Right cardiac atrium (tissue), 5 donors: Measurements from ENCODE around the gene APLN. TPM values are rescaled to one million over a fixed set of nuclear protein-coding genes. Genes with fewer than 3 reads are reported as not detected.

Experiments used
- ATAC-seq, 2 donors: fragments of 200-7000 bp; cut with Tn5 transposase; one replicate each; pipeline versions ENCODE4 v1.8.0 to v1.9.1; 2020; ENCODE audit warnings: moderate library complexity in 2 of 2, mild to moderate bottlenecking in 1 of 2
- DNase-seq, 3 donors: peaks; one replicate each; pipeline ENCODE4 v3.0.0-alpha.2; 2020
- H3K27ac ChIP-seq: one replicate; pipeline ENCODE4 v1.5.1; 2013; ENCODE audit warnings: mild to moderate bottlenecking, low read length, control low read depth, moderate library complexity
- H3K27me3 ChIP-seq: one replicate; pipeline ENCODE4 v1.6.1; 2013; ENCODE audit not compliant: control insufficient read depth, insufficient read depth
- H3K4me1 ChIP-seq: one replicate; pipeline ENCODE4 v1.6.1; 2013; ENCODE audit warnings: low read length; ENCODE audit not compliant: control insufficient read depth, insufficient read depth
- H3K4me3 ChIP-seq: one replicate; pipeline ENCODE4 v1.5.1; 2013; ENCODE audit warnings: low read length, control low read depth
- H3K9me3 ChIP-seq: one replicate; pipeline ENCODE4 v1.6.1; 2013; ENCODE audit warnings: low read length; ENCODE audit not compliant: control insufficient read depth
- WGBS: extraction: QIAGEN DNeasy Blood & Tissue Kit; methylation state at CpG from one replicate; pipeline ENCODE4 v1.1.7; 2013; 5-methylcytosine and 5-hydroxymethylcytosine counted together
- intact Hi-C, 4 donors: fragments of 100-400 bp; cut with DNase I; formaldehyde crosslinking; loops; one replicate each; pipeline versions ENCODE4 v1.11.0 to v1.14.0; 2022 to 2023
- polyA plus RNA-seq: library from polyadenylated mRNA; stranded (reverse); fragments of 200-250 nt; gene quantifications from one replicate; pipeline ENCODE4 v1.2.3, GENCODE V29; 2013
- total RNA-seq, 4 donors: library from RNA; stranded (reverse); fragmentation: NEBNext Ultra II Directional; extraction: Animal tissue kit (Norgen Biotek cat#: 25700); gene quantifications; one replicate each; pipeline ENCODE4 v1.2.1, GENCODE V29; 2021
- donor health status: healthy with polysubstance abuse.
- donor health status: DM: no; HTN: yes; CAD: no.
- donor health status: DM: no; HTN: no; CAD: no.
- donor health status: DM: no; HTN: yes; CAD: no; lungs with severe emphysema.
- donor health status: DM: yes; HTN: yes; CAD: no.

The APLN gene
- total and polyA plus RNA-seq, 5 donors: 4.0 to 10.5 (median 7.0) TPM

GRCh38 chrX:129650183-129650689 is 4.5 kb downstream of the APLN start:
- no peak for ATAC-seq
- intact Hi-C loops: no loop called here
- 93% methylated on average over 3 of the region's 3 CpGs for WGBS

GRCh38 chrX:129649268-129650182 is 5.2 kb downstream of the APLN start:
- DNase-seq (no peak), ATAC-seq (no peak)
- Histone ChIP-seq H3K9me3 (no peaks in the 10 kb centered on the region), H3K27me3 (no peaks in the 10 kb centered on the region), H3K4me3 (no peak overlapping the region), H3K27ac (no peak overlapping the region), H3K4me1 (peaks cover 5% of the 10 kb centered on the region)
- WGBS: 84% methylated on average over 9 of the region's 9 CpGs
- intact Hi-C loops: no loop called here

More at GRCh38 chrX:129650183-129650689, 4.5 kb downstream of the APLN start:
- H3K27ac ChIP-seq: no peak overlapping the region
- no peaks in the 10 kb centered on the region for H3K9me3 ChIP-seq
- H3K27me3 ChIP-seq: no peaks in the 10 kb centered on the region
- DNase-seq: no peak
- H3K4me1 ChIP-seq: peaks cover 5% of the 10 kb centered on the region
- H3K4me3 ChIP-seq: no peak overlapping the region

GRCh38 chrX:129648514-129649267 is 6.1 kb downstream of the APLN start:
- ATAC-seq (no peak), DNase-seq (no peak)
- 90% methylated on average over 20 of the region's 20 CpGs for WGBS
- no peak overlapping the region for H3K27ac ChIP-seq
- no peaks in the 10 kb centered on the region for H3K27me3 ChIP-seq
- intact Hi-C loops: no loop called here
- H3K4me1 ChIP-seq: peaks cover 5% of the 10 kb centered on the region
- H3K9me3 ChIP-seq: no peaks in the 10 kb centered on the region
- no peak overlapping the region for H3K4me3 ChIP-seq

GRCh38 chrX:129647418-129648410 is 7.0 kb downstream of the APLN start:
- Histone ChIP-seq H3K9me3 (no peaks in the 10 kb centered on the region), H3K4me1 (peaks cover 5% of the 10 kb centered on the region), H3K27ac (no peak overlapping the region), H3K27me3 (no peaks in the 10 kb centered on the region), H3K4me3 (no peak overlapping the region)
- intact Hi-C loops: no loop called here
- 95% methylated on average over 14 of the region's 14 CpGs for WGBS
- no peak for DNase-seq
- no peak for ATAC-seq

GRCh38 chrX:129646566-129647417 is 8.0 kb downstream of the APLN start:
- intact Hi-C loops: no loop called here
- whole genome bisulfite sequencing: 78% methylated on average over 13 of the region's 13 CpGs
- peaks cover under 1% of the 10 kb centered on the region for H3K4me1 ChIP-seq
- H3K27me3 ChIP-seq: no peaks in the 10 kb centered on the region
- ATAC-seq (no peak), DNase-seq (no peak)
- no peak overlapping the region for H3K4me3 ChIP-seq
- H3K9me3 ChIP-seq: no peaks in the 10 kb centered on the region
- no peak overlapping the region for H3K27ac ChIP-seq

- H3K4me1 ChIP-seq: no peaks in the 10 kb centered on the region
- peak in 1 of 3 donors; percentile 58 for DNase-seq
- intact Hi-C loops: no loop called here
- no peak for ATAC-seq
- H3K9me3 ChIP-seq: no peaks in the 10 kb centered on the region
- 35% methylated on average over 4 of the region's 4 CpGs for WGBS
- no peak overlapping the region for H3K4me3 ChIP-seq
- H3K27ac ChIP-seq: no peak overlapping the region
- no peaks in the 10 kb centered on the region for H3K27me3 ChIP-seq
These were observed 12.1 kb downstream of the APLN start for GRCh38 chrX:129642641-129643040.

GRCh38 chrX:129641941-129642340 is 12.8 kb downstream of the APLN start:
- intact Hi-C loops: no loop called here
- Histone ChIP-seq H3K27ac (no peak overlapping the region), H3K9me3 (no peaks in the 10 kb centered on the region), H3K27me3 (no peaks in the 10 kb centered on the region), H3K4me3 (no peak overlapping the region), H3K4me1 (no peaks in the 10 kb centered on the region)
- WGBS: 32% methylated on average over 3 of the region's 3 CpGs
- ATAC-seq (no peak), DNase-seq (no peak)

- no peaks in the 10 kb centered on the region for H3K9me3 ChIP-seq
- H3K27me3 ChIP-seq: no peaks in the 10 kb centered on the region
- no peaks in the 10 kb centered on the region for H3K4me1 ChIP-seq
- 83% methylated on average over 3 of the region's 3 CpGs for WGBS
- DNase-seq: no peak
- no peak overlapping the region for H3K27ac ChIP-seq
- H3K4me3 ChIP-seq: no peak overlapping the region
- intact Hi-C loops: no loop called here
- ATAC-seq: no peak
These were observed 13.3 kb downstream of the APLN start for GRCh38 chrX:129641469-129641868.

- H3K27ac ChIP-seq: no peak overlapping the region
- H3K9me3 ChIP-seq: no peaks in the 10 kb centered on the region
- ATAC-seq: no peak
- no peak overlapping the region for H3K4me3 ChIP-seq
- no peak for DNase-seq
- intact Hi-C loops: no loop called here
- H3K4me1 ChIP-seq: no peaks in the 10 kb centered on the region
- no peaks in the 10 kb centered on the region for H3K27me3 ChIP-seq
- WGBS: 88% methylated on average over 1 of the region's 1 CpG
These were observed 14.0 kb downstream of the APLN start for GRCh38 chrX:129640737-129641136.

- DNase-seq (no peak), ATAC-seq (no peak)
- Histone ChIP-seq H3K4me1 (no peaks in the 10 kb centered on the region), H3K4me3 (no peak overlapping the region), H3K9me3 (no peaks in the 10 kb centered on the region), H3K27me3 (no peaks in the 10 kb centered on the region), H3K27ac (no peak overlapping the region)
- intact Hi-C loops: loop anchor here in 3 of 4 donors (5.0 to 10.0 kb wide), 3 partner anchors 86 to 186 kb away; no protein-coding TSS in a partner anchor
- 88% methylated on average over 8 of the region's 8 CpGs for WGBS
These were observed 15.8 kb downstream of the APLN start for GRCh38 chrX:129638917-129639316.
